Kidney capillary endothelial cell (primary cell): Measurements from ENCODE around the gene SNTA1.
"Not testable (repeated sequence)": the region's sequence is repeated elsewhere in the genome, so short reads cannot be mapped to it uniquely, and the experiment has no call there.

Source experiments
- DNase-seq: peaks from one replicate; pipeline ENCODE4 v3.0.0-alpha.2; 2018; ENCODE audit warnings: low spot score

SNTA1 gene

DNA sequence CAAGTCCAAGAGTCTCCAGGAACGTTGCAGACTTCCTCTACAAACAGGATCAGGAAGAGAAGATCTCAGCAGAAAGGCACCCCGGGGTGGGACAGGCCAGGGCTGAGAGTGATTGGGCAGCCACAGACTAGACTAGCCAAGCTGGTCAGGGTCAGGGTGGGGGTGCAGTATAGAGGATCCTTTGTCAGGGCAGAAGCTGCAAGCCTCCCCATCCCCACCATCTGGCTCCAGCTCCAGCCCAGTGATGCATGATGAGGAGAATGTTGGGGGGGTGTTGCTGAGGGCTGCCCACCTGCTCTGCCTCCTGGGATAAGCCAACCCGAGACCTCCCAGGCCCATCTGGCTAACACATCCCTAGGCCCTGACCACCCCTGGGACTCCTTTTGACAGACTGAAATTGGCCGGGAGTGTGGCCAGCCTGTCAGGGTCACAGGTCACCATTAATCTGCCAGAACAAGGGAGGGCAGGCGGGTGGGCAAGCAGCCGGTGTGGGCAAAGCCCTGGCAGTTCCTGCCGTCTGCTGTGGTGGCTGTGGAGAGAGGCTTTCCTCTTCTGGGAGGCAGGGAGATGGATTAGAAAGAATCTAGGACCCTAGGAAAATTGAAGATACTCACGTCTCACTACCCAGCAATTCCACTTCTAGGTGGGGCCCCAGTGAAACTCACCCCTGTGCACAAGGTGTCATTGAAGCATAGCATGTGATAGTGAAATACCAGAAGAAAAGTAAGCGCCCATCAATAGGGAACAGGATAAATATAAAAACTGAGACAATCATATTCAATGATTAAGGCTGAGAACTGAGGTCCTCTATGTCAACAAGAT, 22.1 kb upstream of the SNTA1 start:
- no peak for DNase-seq

DNA sequence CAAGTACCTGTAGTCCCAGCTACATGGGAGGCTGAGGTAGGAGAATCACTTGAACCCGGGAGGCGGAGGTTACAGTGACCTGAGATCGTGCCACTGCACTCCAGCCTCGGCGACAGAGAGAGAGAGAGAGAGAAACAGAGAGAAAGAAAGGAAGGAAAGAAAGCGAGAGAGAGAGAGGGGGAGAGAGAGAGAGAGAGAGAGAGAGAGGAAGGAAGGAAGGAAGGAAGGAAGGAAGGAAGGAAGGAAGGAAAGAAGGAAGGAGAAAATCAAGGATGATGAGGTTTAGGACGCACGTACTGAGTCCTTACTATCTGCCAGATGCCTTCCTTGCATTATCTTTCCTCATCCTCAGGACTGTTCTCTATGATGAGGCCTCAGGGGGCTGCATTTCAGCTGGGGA, 21.2 kb upstream of the SNTA1 start:
- not testable (repeated sequence) for DNase-seq

DNA sequence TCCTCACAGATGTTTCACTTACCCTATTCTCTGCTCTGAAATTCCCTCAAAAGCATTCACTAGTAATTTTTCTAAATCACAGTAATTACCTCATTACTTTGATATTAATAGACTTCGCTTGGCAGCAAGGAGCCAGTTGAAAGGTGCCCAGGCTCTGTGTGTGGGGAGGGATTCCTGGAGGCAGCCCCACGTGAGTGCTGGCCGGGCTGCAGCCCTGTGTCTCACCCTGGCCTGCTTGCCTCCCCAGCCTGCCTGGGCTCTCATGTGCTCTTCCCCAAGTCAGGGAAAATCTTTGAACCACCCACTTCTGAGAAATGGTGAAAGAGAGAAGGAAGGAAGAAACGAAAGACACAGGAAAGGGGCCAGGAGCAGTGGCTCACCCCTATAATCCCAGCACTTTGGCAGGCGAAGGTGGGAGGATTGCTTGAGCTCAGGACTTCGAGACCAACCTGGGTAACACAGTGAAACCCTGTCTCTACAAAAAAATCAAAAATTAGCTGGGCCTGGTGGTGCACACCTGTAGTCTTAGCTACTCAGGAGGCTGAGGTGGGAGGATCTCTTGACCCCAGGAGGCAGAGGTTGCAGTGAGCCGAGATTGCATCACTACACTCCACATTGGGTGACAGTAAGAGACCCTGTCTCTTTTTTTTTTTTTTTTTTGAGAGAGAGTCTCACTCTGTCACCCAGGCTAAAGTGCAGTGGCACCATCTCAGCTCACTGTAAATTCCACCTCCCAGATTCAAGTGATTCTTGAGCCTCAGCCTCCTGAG, 20.0 kb upstream of the SNTA1 start:
- no peak for DNase-seq

DNA sequence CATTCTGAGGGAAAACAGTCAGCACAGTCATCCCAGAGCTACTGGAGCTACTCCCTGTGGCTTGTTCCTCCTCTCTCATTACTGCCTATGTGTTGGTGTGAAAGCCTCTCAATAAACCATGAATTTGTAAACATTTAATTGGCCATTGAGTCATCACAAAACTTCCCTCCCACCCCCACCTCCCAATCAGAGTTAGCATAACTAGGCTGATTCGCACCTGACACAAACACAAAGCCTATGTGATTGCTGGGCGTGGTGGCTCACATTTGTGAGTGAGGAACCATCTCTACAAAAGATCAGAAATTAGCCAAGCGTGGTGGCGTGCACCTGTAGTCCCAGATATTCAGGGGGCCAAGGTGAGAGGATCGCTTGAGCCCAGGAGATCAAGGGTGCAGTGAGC, 17.1 kb upstream of the SNTA1 start:
- DNase-seq: no peak

DNA sequence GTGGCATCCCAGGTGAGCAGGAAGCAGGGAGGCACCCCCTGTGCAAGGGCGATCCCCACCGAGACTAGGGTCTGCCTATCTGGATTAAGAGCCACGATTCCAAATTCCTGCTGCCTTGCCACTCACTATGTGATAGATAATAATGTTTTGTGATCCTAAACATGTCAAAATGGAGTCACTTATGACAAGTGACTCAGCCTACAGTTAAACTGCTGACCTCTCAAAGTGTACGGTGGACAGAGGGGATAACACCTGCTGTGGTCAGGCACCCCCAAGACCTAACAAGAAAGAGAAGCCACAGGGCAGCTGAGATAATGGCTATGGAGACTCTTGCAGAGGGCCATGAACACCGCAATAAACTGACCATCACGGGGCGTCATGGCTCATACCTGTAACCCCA, 16.0 kb upstream of the SNTA1 start:
- no peak for DNase-seq

DNA sequence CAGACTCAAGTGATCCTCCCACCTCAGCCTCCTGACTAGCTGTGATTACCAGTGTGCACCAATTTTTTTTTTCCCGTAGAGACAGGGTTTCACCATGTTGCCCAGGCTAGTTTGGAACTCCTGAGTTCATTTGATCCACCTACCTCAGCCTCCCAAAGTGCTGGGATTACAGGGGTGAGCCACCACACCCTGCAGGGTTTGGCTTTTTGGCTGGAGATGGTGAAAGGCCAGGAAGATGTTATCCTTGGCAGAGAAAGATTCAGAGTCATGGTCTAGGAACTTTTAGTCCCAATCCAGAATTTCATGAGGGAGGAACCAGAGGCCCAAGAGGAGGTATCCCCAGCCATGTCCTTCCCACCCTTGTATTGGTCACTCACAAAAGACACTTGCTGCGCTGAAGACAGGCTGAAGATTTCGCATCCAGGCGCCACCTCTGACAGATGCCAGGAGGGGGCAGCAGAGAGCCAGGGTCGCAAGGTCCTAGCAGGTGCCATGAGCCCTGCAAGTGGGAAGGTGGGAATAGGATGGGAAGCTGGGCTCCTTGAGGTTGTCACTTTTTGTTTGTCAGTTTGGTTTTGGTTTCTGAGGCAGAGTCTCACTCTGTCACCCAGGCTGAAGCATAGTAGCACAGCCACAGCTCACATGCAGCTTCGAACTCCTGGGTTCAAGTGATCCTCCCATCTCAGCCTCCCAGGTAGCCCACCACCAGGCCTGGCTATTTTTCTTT, 13.5 kb upstream of the SNTA1 start:
- DNase-seq: peak; percentile 69

DNA sequence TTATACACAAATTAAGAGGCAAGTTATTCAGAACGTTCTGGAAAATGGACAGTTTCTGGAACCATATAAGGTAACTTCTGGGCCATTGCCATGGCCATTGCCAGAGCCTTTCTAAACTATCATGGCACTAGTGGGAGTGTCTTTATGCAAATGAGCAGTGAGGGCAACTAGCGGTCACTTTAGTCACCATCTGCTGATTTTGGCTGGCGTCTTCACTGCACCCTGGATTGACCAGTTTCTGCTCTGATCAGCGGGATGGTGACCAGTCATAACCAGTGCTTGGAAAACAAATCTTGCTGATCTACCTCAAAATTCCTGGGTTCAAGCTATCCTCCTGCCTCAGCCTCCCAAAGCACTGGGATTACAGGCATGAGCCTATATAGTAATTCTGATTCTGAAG, 7.3 kb upstream of the SNTA1 start:
- no peak for DNase-seq

DNA sequence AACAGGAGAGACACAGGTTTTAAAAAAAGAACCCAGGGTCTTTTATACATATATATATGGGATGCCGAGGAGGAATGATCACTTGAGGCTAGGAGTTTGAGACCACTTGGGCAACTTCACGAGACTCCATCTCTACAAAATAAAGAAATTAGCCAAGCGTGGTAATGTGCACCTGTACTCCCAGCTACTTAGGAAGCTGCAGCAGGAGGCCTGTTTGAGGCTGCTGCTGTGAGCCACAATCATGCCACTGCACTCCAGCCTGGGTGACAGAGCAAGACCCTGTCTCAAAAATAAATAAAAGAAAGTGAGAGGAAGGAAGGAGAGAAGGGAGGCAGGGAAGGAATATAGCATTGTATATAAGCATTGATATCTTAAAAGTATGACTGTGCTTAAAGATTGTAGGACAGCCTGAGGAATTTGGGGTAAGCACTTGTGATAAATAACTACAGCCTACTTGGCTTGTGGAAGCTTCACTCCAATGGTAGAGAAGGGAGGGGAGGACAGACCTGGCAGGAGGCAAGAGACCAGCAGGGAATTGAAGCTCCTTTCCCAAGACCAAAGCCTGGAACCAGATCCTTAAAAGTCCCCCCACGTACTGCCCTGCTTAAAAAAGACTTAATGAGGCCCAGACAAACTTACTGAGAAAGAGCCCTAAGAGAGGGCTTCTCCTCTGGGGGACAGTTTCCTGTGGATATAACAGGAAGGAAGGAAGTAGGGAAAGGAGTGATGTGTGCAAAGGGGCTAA, 2.5 kb upstream of the SNTA1 start:
- DNase-seq: no peak

DNA sequence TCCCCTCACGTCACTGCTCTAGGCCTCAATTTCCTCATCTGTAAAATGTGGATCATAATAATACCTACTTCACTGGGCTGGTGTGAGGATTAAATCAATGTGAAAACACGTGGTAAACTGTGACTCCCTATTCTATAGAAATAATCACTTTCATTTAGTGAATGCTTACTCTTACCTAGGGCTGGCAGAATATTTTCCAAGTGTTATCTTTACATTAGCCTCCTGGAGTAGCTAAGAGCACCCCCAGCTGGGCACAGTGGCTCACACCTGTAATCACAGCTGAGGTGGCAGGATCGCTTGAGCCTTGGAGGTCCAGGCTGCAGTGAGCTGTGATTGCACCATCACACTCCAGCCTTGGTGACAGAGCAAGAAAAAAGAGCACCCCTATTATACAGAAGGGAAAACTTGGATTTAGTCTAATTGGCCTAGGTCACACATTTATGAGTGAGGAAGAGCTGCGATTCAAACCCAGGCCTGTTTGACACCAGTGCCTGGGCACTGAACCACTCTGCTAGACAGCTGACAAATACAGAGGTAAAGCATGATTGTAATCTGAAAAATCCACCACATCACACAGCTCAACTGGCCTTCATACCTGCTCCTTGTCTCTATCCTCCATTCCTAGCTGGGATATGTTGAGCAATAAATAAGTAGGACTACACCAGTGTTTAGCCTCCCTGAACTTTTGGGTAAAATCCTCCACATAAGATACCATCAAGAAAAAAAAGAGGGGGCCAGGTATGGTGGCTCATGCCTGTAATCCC, 1.4 kb upstream of the SNTA1 start:
- no peak for DNase-seq

DNA sequence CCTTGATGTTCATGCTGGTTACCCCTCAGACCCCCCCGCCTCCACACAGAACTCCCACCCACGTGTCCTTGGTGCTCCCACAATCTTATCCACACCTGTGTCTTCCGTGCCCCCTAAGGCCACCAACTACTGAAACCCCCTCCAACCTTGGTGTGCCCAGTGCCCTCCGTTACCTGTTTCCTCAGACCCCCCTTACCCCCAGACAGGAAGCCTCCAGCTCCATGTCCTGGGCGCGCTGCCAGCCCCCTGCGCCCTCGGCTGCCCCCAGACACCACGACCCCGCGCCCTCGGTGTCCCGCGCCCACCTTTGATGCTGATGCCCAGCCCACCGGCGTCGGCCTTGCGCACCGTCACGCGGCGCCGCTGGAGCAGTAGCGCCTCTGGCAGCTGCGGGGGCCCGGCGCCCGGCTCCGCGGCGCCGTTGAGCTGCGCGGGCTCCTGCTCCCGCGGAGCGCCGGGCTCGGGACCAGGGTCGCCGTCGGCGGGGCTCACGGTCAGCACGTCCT, 504 bp downstream of the SNTA1 start:
- peak; percentile 11 for DNase-seq

DNA sequence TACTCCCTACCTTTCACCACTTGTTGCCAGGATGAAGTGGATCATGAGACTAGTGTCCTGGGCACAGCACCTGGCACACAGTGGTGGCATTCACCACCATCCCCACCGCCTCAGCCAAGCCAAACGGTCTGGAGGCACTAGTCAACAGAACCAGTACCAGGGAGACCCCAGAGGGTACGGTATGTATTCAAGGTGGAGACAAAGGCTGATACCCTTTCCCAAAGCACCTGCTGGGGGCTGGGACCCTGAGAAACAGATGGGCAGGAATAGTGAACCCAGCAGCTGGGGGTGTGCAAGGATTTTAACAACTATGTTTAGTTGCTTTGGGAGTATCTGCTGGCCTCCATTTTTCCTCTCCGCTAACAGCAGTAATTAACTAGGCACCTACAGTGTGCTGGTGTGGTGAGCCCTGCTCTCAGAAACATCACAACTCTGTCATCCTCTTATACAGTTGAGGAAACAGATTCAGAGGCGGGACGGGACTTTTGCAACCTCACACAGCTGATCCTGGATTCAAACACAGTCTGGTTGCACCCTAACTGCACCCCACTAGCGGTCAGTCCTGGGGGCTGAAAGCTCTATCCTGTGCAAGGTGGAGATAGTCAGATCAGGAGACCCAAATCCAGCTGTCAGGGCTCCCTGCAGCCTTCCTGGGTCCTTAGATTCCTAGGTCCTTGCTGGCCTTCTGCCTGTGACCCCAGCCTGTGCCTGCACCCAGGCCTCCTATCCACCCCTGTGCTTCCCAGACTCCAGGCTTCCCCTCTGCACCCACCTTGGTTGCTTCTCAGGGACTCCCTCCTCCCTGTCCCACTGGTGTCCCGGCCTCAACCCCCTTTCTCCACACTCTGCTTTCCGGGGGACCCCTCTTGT, 1.2 kb downstream of the SNTA1 start:
- no peak for DNase-seq

DNA sequence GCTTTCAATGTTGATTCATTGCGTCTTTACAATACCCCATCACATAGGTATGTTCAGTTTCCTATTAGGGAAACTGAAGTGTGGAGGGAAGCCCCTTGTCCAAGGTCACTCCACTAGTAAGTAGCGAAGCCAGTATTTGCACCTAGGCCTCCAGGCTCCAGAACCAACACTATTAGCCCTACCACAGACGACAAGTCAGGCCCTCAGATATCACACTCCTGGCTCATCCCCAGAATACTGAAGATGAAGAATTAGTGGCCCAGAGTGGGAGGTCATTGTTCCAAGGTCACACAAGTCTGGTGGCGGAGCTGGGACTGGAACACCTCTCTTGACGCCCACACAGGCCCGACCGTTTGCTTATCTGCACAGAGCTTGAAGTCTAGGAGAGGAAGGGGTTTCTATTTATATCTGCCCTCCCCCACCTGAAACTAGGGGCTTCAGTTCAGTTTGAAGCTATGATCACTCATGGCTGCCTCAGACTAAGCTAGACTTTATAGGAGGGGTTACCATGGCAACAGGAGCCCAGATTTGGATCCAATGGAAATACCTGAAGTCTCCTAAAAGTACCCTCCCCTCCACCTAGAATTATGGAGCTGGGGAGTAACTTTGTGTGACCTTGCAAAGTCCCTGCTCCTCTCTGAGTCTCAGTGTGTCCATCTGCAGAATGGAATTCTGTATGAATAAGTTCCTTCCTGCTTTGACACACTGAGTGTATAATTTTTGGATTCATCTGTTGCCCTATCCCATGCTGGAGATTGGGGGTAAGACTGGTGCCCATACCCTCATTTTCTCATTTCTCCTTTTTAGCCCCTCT, 2.2 kb downstream of the SNTA1 start:
- DNase-seq: no peak

DNA sequence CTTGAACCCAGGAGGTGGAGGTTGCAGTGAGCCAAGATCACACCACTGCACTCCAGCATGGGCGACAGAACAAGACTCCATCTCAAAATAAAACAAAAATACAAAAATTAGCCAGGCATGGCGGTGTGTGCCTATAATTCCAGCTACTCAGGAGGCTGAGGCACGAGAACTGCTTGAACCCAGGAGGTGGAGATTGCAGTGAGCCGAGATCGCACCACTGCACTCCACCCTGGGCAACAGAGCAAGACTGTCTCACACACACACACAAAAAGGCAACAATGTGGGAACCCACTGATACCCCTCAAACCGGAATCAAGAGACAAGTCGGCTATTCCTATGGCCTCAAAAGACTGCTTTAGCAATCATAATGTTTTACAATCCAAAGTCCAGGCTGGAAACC, 3.0 kb downstream of the SNTA1 start:
- DNase-seq: not testable (repeated sequence)

DNA sequence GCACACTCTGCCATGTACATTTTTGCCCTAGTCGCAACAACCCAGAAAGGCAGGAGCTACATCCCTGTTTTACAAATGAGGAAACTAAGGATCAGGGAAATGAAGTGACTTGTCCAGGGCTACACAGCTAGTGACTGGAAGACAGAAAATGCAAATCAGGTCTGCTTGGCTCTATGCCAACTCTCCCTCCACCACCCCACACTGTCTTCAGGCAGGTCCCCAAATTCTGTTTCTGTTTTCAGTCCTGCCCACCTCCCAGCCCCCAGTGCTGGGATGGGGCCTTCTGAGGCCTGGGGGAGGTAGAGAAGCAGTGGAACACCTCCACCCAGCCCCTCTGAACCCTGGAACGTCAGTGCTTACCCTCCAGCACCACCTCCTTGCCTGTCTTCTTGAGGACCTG, 5.1 kb downstream of the SNTA1 start:
- DNase-seq: no peak

DNA sequence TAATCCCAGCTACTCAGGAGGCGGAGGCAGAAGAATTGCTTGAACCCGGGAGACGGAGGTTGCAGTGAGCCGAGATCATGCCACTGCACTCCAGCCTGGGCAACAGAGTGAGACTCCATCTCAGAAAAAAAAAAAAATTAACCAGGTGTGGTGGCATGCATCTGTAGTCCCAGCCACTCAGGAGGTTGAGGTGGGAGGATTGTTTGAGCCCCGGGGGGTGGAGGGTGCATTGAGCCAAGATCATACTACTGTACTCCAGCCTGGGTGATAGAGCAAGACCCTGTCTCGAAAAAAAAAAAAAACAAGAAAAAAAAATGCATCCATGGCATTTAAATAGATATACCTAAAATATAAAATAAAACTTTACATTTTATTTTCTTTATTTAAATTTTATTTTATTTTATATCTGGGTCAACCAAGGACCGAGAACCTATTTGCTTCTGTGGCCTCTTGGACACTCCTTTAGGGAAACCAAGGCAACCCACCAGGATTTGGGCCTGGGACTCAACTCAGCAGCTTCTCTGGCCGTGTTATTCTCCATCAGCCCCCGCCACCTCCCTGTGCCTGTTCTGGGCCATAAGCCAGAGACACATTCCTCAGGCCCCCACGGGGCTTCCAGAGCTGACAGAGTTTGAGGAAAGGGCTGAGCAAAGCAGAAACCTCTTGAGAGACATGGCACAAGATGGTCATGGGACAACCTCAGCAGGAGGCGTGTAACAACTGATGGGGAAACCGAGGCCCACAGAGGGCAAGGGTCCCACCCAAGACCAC, 6.2 kb downstream of the SNTA1 start:
- no peak for DNase-seq

DNA sequence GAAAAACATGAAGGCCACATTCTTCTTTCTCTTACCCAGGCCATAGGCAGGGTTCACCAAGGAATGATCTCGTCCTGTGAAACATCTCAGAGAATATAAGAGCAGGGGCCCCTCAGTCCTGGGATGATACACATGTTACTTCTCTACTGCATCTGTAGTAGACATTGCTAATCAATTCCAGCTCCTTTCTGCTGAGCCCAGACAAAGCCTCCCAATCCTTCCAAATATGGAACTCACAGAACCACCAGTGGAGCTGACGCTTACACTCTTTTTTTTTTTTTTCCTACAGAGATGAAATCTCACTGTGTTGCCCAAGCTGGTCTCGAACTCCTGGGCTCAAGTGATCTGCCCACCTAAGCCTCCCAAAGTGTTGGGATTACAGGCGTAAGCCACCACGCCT, 9.1 kb downstream of the SNTA1 start:
- DNase-seq: no peak

DNA sequence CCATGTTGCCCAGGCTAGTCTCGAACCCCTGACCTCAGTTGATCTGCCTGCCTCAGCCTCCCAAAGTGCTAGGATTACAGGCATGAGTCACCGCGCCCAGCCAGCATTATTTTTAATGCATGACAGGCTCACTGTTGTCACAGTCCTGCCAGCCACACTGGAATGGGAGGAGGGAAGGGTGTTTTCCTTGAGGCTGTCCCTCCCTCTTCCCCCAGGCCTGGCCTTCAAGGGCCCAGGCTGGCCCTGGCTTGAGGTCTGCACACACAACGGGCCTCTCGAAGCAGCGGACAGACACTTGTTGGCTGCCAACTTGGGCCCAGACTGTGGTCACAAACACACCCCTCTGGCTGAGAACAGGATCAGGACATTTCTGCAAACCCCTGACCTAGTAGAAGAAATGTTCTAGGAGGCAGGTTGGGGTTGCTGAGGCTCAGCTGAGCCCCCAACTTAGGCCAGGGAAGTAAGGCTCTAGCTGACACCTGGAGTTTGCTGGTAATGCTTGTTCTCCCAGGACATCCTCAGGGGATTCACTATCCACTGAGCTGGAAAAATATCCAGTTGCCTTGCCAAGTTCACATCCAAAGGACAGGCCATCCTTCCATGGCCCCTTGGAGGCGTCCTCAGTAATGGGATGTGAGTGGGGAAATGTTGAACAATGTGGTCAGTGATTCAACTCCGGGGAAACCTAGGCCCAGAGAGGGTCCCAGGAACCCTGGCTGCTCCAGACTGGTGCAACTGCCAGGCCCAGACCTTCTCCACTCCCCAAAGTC, 9.9 kb downstream of the SNTA1 start:
- no peak for DNase-seq
